HL-60 (cell line): ENCODE measurements around the gene RNF144A.

ENCODE experiments used
- DNase-seq, 2 experiments: peaks; one replicate each; pipeline ENCODE4 v3.0.0-alpha.2; 2010 to 2020; ENCODE audit warnings: low read depth in 1 of 2, low spot score in 1 of 2
- H3K27ac ChIP-seq: fragments of 250-450 bp; sonication (Bioruptor Pico); replicated peaks from 2 replicates; pipeline ENCODE4 v1.5.1; 2020; ENCODE audit warnings: mild to moderate bottlenecking, moderate library complexity
- H3K27me3 ChIP-seq: fragments of 250-450 bp; sonication (Bioruptor Pico); 2 replicates; pipeline ENCODE4 v1.5.1; 2021; ENCODE audit warnings: mild to moderate bottlenecking, moderate library complexity; ENCODE audit not compliant: insufficient read depth, poor library complexity, severe bottlenecking
- H3K4me3 ChIP-seq: replicated peaks from 2 replicates; pipeline ENCODE4 v1.5.1; 2011; ENCODE audit warnings: mild to moderate bottlenecking, control low read depth, low read length; ENCODE audit not compliant: insufficient read depth
- GABPA ChIP-seq: IDR thresholded peaks from 2 replicates; pipeline ENCODE4 v1.6.1; 2012; ENCODE audit warnings: low read depth
- POLR2AphosphoS5 ChIP-seq: IDR thresholded peaks from 2 replicates; pipeline ENCODE4 v1.6.1; 2012; ENCODE audit warnings: low read depth
- SPI1 ChIP-seq: IDR thresholded peaks from 2 replicates; pipeline ENCODE4 v1.6.1; 2012; ENCODE audit warnings: low read depth, mild to moderate bottlenecking, borderline replicate concordance
- TF ChIP-seq, protein P1 (sequence below): IDR thresholded peaks from one replicate; pipeline ENCODE4 v1.5.1; 2011; ENCODE audit warnings: low read length, control low read depth, inconsistent platforms; ENCODE audit not compliant: insufficient read depth
- TF ChIP-seq, protein P2 (sequence below): IDR thresholded peaks from 2 replicates; pipeline ENCODE4 v1.6.1; 2012; ENCODE audit warnings: low read depth; ENCODE audit not compliant: insufficient replicate concordance

Gene RNF144A

DNA sequence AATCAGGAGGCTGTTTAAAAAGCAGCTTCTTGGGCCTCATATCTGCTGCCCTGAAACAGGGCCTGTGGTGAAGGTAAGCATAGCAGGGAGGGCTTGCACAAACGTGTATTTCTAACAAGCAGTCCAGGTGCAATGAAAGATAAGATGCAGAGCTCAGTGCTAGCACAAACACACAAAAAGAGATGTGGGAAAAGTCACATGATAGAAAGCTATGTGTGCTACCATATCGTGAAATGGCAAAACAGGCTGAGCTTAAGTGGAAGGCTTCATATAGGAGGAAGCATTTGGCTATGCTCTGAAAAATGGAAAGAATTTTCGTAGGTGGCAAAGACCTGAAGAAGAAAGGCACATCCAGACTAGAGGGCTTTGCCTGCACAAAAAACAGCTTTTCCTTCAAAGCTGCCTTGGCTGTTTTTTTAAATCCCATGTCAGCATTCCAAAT is 29.4 kb upstream of the RNF144A start:
- TF ChIP-seq, protein P1, sequence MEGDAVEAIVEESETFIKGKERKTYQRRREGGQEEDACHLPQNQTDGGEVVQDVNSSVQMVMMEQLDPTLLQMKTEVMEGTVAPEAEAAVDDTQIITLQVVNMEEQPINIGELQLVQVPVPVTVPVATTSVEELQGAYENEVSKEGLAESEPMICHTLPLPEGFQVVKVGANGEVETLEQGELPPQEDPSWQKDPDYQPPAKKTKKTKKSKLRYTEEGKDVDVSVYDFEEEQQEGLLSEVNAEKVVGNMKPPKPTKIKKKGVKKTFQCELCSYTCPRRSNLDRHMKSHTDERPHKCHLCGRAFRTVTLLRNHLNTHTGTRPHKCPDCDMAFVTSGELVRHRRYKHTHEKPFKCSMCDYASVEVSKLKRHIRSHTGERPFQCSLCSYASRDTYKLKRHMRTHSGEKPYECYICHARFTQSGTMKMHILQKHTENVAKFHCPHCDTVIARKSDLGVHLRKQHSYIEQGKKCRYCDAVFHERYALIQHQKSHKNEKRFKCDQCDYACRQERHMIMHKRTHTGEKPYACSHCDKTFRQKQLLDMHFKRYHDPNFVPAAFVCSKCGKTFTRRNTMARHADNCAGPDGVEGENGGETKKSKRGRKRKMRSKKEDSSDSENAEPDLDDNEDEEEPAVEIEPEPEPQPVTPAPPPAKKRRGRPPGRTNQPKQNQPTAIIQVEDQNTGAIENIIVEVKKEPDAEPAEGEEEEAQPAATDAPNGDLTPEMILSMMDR: no peak
- TF ChIP-seq GABPA (no peak), SPI1 (no peak), POLR2AphosphoS5 (no peak)
- TF ChIP-seq, protein P2, sequence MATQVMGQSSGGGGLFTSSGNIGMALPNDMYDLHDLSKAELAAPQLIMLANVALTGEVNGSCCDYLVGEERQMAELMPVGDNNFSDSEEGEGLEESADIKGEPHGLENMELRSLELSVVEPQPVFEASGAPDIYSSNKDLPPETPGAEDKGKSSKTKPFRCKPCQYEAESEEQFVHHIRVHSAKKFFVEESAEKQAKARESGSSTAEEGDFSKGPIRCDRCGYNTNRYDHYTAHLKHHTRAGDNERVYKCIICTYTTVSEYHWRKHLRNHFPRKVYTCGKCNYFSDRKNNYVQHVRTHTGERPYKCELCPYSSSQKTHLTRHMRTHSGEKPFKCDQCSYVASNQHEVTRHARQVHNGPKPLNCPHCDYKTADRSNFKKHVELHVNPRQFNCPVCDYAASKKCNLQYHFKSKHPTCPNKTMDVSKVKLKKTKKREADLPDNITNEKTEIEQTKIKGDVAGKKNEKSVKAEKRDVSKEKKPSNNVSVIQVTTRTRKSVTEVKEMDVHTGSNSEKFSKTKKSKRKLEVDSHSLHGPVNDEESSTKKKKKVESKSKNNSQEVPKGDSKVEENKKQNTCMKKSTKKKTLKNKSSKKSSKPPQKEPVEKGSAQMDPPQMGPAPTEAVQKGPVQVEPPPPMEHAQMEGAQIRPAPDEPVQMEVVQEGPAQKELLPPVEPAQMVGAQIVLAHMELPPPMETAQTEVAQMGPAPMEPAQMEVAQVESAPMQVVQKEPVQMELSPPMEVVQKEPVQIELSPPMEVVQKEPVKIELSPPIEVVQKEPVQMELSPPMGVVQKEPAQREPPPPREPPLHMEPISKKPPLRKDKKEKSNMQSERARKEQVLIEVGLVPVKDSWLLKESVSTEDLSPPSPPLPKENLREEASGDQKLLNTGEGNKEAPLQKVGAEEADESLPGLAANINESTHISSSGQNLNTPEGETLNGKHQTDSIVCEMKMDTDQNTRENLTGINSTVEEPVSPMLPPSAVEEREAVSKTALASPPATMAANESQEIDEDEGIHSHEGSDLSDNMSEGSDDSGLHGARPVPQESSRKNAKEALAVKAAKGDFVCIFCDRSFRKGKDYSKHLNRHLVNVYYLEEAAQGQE: no peak
- Histone ChIP-seq H3K27me3 (no peaks in the 10 kb centered on the region), H3K27ac (no peak overlapping the region), H3K4me3 (no peak overlapping the region)
- DNase-seq: no peak

DNA sequence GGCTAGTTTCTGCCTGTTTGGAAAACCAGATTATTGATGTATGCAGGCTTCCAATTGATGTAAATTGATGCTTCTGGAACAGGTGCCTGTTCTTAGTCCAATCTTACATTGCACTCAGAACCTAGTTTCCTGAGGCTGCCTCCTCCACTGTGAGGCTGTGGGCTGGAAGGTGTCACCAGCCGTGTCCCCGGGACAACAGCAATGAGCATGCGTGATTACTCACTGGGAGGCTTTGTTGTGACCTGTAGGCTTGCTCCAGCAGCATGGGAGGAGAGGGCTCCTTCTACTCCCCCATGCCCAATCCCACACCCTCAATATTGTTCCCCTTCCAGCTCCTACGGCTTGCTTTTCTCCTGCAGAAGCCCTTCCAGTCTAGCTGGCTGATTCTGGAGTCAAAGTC is 28.5 kb upstream of the RNF144A start:
- TF ChIP-seq, protein P2: no peak
- TF ChIP-seq, protein P1: no peak
- no peak for TF ChIP-seq GABPA
- no peak for TF ChIP-seq SPI1
- no peak for TF ChIP-seq POLR2AphosphoS5
- DNase-seq: no peak
- H3K27me3 ChIP-seq: no peaks in the 10 kb centered on the region
- no peak overlapping the region for H3K4me3 ChIP-seq
- H3K27ac ChIP-seq: no peak overlapping the region

DNA sequence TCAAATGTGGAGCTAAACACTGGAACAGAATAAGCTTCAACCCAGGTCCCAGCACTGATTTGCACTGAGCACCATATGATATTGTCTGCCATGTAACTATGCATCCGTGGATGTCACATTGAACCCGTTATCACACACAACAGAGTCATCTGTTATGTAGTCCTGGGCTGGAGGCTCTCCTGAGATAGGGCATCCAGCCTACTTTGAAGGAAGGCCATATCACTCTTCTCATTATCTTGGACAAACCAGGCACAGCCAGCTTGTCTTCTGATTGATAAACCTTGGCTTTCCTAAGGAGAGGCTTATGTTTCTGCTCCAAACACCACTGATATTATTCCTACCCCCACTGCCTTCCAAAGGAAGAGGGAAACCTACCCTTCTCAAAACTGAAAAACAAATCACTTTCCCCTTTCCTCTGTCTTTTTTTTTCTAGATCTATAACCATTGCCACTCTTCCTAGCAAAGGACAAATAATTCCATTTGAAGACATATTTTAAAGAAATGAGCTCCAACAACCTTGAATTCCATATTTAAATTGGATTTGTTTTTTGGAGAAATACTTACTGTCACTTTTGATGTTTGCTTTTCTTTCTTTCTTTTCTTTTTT is 23.2 kb upstream of the RNF144A start:
- Histone ChIP-seq H3K27ac (no peak overlapping the region), H3K4me3 (no peak overlapping the region), H3K27me3 (no peaks in the 10 kb centered on the region)
- DNase-seq: no peak
- TF ChIP-seq, protein P1: no peak
- no peak for TF ChIP-seq GABPA
- no peak for TF ChIP-seq POLR2AphosphoS5
- TF ChIP-seq, protein P2: no peak
- no peak for TF ChIP-seq SPI1
